Trophoblast cell (in vitro differentiated cells and primary cell): ENCODE measurements around the gene SCEL.

Source experiments
- DNase-seq, 2 donors: peaks; one replicate each; pipeline ENCODE4 v3.0.0-alpha.2; 2016
- H2AFZ ChIP-seq: 2 replicates; pipeline ENCODE4 v1.6.1; 2013; ENCODE audit warnings: low read length, moderate library complexity, mild to moderate bottlenecking; ENCODE audit not compliant: insufficient read depth, poor library complexity
- H2AK5ac ChIP-seq: 2 replicates; pipeline ENCODE4 v1.6.1; 2013; ENCODE audit warnings: mild to moderate bottlenecking, low read length
- H2BK120ac ChIP-seq: 2 replicates; pipeline ENCODE4 v1.6.1; 2013; ENCODE audit warnings: low read length, mild to moderate bottlenecking, moderate library complexity; ENCODE audit not compliant: insufficient read depth, poor library complexity
- H2BK12ac ChIP-seq: 2 replicates; pipeline ENCODE4 v1.6.1; 2013; ENCODE audit warnings: mild to moderate bottlenecking, low read length, moderate library complexity
- H2BK5ac ChIP-seq: 2 replicates; pipeline ENCODE4 v1.6.1; 2013; ENCODE audit warnings: low read length, low read depth, moderate library complexity, mild to moderate bottlenecking; ENCODE audit not compliant: poor library complexity
- H3K14ac ChIP-seq: 2 replicates; pipeline ENCODE4 v1.6.1; 2013; ENCODE audit warnings: mild to moderate bottlenecking, low read length
- H3K18ac ChIP-seq: 2 replicates; pipeline ENCODE4 v1.6.1; 2013; ENCODE audit warnings: mild to moderate bottlenecking, low read length
- H3K23ac ChIP-seq: 2 replicates; pipeline ENCODE4 v1.6.1; 2013; ENCODE audit warnings: low read length
- H3K27ac ChIP-seq: 2 replicates; pipeline ENCODE4 v1.5.1; 2013; ENCODE audit warnings: low read depth, mild to moderate bottlenecking, inconsistent platforms, low read length, moderate library complexity
- H3K27me3 ChIP-seq: 2 replicates; pipeline ENCODE4 v1.6.1; 2013; ENCODE audit warnings: inconsistent platforms, mild to moderate bottlenecking, low read length, moderate library complexity; ENCODE audit not compliant: insufficient read depth
- H3K36me3 ChIP-seq, 2 experiments: 1 replicate in 1 of 2; 2 replicates in 1 of 2; pipeline ENCODE4 v1.6.1; 2013; ENCODE audit warnings: low read length in 2 of 2, mild to moderate bottlenecking in 2 of 2, moderate library complexity in 1 of 2; ENCODE audit not compliant: insufficient read depth in 2 of 2, control insufficient read depth in 1 of 2
- H3K4ac ChIP-seq: 2 replicates; pipeline ENCODE4 v1.6.1; 2013; ENCODE audit warnings: low read depth, mild to moderate bottlenecking, low read length, moderate library complexity
- H3K4me1 ChIP-seq, 2 experiments: 1 replicate in 1 of 2; 2 replicates in 1 of 2; pipeline ENCODE4 v1.6.1; 2013; ENCODE audit warnings: low read length in 2 of 2, mild to moderate bottlenecking in 2 of 2, moderate library complexity in 1 of 2; ENCODE audit not compliant: insufficient read depth in 2 of 2, control insufficient read depth in 1 of 2
- H3K4me2 ChIP-seq: 2 replicates; pipeline ENCODE4 v1.6.1; 2013; ENCODE audit warnings: inconsistent platforms, mild to moderate bottlenecking, low read length, moderate library complexity
- H3K4me3 ChIP-seq: 2 replicates; pipeline ENCODE4 v1.5.1; 2013; ENCODE audit warnings: mild to moderate bottlenecking, low read depth, low read length, inconsistent platforms
- H3K79me1 ChIP-seq: one replicate; pipeline ENCODE4 v1.6.1; 2013; ENCODE audit warnings: low read length
- H3K79me2 ChIP-seq: 2 replicates; pipeline ENCODE4 v1.6.1; 2013; ENCODE audit warnings: low read length, mild to moderate bottlenecking; ENCODE audit not compliant: control insufficient read depth, insufficient read depth, poor library complexity
- H3K9ac ChIP-seq: 2 replicates; pipeline ENCODE4 v1.6.1; 2013; ENCODE audit warnings: mild to moderate bottlenecking, low read length
- H3K9me3 ChIP-seq: 2 replicates; pipeline ENCODE4 v1.6.1; 2013; ENCODE audit warnings: low read depth, mild to moderate bottlenecking, control low read depth, inconsistent platforms, low read length; ENCODE audit not compliant: insufficient read depth
- H4K12ac ChIP-seq: 2 replicates; pipeline ENCODE4 v1.6.1; 2013; ENCODE audit warnings: low read depth, mild to moderate bottlenecking, low read length, moderate library complexity
- H4K8ac ChIP-seq: 2 replicates; pipeline ENCODE4 v1.6.1; 2013; ENCODE audit warnings: low read depth, mild to moderate bottlenecking, low read length, moderate library complexity
- H4K91ac ChIP-seq: one replicate; pipeline ENCODE4 v1.6.1; 2013; ENCODE audit warnings: low read depth, mild to moderate bottlenecking, low read length, moderate library complexity
- WGBS: extraction: QIAGEN DNeasy Blood & Tissue Kit; methylation state at CpG from one replicate; pipeline ENCODE4 v1.1.7; 2013; ENCODE audit warnings: missing lambda C conversion rate; ENCODE audit not compliant: insufficient read length, insufficient coverage; ENCODE audit errors: extremely low coverage; 5-methylcytosine and 5-hydroxymethylcytosine counted together

SCEL gene

GRCh38 chr13:77599351-77599750 is 63.8 kb downstream of the SCEL start:
- no peak overlapping the region for H2AFZ ChIP-seq
- no peak overlapping the region for H2BK12ac ChIP-seq
- H3K4me2 ChIP-seq, result no peak overlapping the region
- DNase-seq, result no peak
- no peak overlapping the region for H4K12ac ChIP-seq
- no peak overlapping the region for H2BK120ac ChIP-seq
- no peak overlapping the region for H2BK5ac ChIP-seq
- H3K79me2 ChIP-seq, result no peaks in the 10 kb centered on the region
- no peak overlapping the region for H3K14ac ChIP-seq
- peaks cover 0 to 4% of the 10 kb centered on the region in 2 experiments for H3K4me1 ChIP-seq
- no peak overlapping the region for H2AK5ac ChIP-seq
- no peaks in the 10 kb centered on the region for H3K27me3 ChIP-seq
- no peak overlapping the region for H4K8ac ChIP-seq
- H3K27ac ChIP-seq, result no peak overlapping the region
- no peak overlapping the region for H3K4me3 ChIP-seq
- H3K4ac ChIP-seq, result no peak overlapping the region
- no peak overlapping the region for H3K9ac ChIP-seq
- no CpG with 5 or more reads among the region's 2 CpGs for whole genome bisulfite sequencing
- H3K18ac ChIP-seq, result no peak overlapping the region
- H4K91ac ChIP-seq, result no peak overlapping the region
- H3K36me3 ChIP-seq, result no peaks in the 10 kb centered on the region
- H3K9me3 ChIP-seq, result no peaks in the 10 kb centered on the region
- no peak overlapping the region for H3K23ac ChIP-seq
- H3K79me1 ChIP-seq, result no peaks in the 10 kb centered on the region

- Histone ChIP-seq H2BK5ac (no peak overlapping the region), H3K27me3 (no peaks in the 10 kb centered on the region), H3K9me3 (no peaks in the 10 kb centered on the region), H3K4ac (no peak overlapping the region), H4K91ac (no peak overlapping the region), H3K18ac (no peak overlapping the region), H3K27ac (no peak overlapping the region), H3K9ac (no peak overlapping the region), H4K8ac (no peak overlapping the region), H3K4me1 (peaks cover 0 to 4% of the 10 kb centered on the region in 2 experiments), H3K79me2 (no peaks in the 10 kb centered on the region), H3K36me3 (no peaks in the 10 kb centered on the region), H3K79me1 (no peaks in the 10 kb centered on the region), H2BK12ac (no peak overlapping the region), H3K23ac (no peak overlapping the region), H2BK120ac (no peak overlapping the region), H4K12ac (no peak overlapping the region), H3K4me3 (no peak overlapping the region), H3K14ac (no peak overlapping the region), H2AFZ (no peak overlapping the region), H2AK5ac (no peak overlapping the region), H3K4me2 (no peak overlapping the region)
- DNase-seq, result no peak
- WGBS, result no CpG with 5 or more reads among the region's 2 CpGs
These were observed 65.2 kb downstream of the SCEL start for GRCh38 chr13:77600701-77601100.

- no peak overlapping the region for H3K18ac ChIP-seq
- no peaks in the 10 kb centered on the region for H3K79me1 ChIP-seq
- no peak overlapping the region for H4K91ac ChIP-seq
- H2BK12ac ChIP-seq, result no peak overlapping the region
- no peaks in the 10 kb centered on the region for H3K4me1 ChIP-seq
- H3K27ac ChIP-seq, result no peak overlapping the region
- no peak overlapping the region for H2BK5ac ChIP-seq
- DNase-seq, result no peak
- H3K4me3 ChIP-seq, result no peak overlapping the region
- H4K12ac ChIP-seq, result no peak overlapping the region
- no peak overlapping the region for H3K9ac ChIP-seq
- H2BK120ac ChIP-seq, result no peak overlapping the region
- WGBS, result no CpG with 5 or more reads among the region's 1 CpG
- H3K4ac ChIP-seq, result no peak overlapping the region
- H3K9me3 ChIP-seq, result no peaks in the 10 kb centered on the region
- no peak overlapping the region for H2AK5ac ChIP-seq
- H2AFZ ChIP-seq, result no peak overlapping the region
- no peaks in the 10 kb centered on the region for H3K36me3 ChIP-seq
- no peak overlapping the region for H4K8ac ChIP-seq
- H3K79me2 ChIP-seq, result no peaks in the 10 kb centered on the region
- no peak overlapping the region for H3K14ac ChIP-seq
- no peaks in the 10 kb centered on the region for H3K27me3 ChIP-seq
- no peak overlapping the region for H3K23ac ChIP-seq
- no peak overlapping the region for H3K4me2 ChIP-seq
These were observed 75.6 kb downstream of the SCEL start for GRCh38 chr13:77611068-77611467.

GRCh38 chr13:77616027-77616426 is 80.5 kb downstream of the SCEL start:
- H3K36me3 ChIP-seq, result no peaks in the 10 kb centered on the region
- no peak overlapping the region for H2BK5ac ChIP-seq
- H2BK120ac ChIP-seq, result no peak overlapping the region
- H2AFZ ChIP-seq, result no peak overlapping the region
- H3K4ac ChIP-seq, result no peak overlapping the region
- H3K27me3 ChIP-seq, result no peaks in the 10 kb centered on the region
- no peak overlapping the region for H3K4me3 ChIP-seq
- no peak overlapping the region for H3K27ac ChIP-seq
- no peak overlapping the region for H3K4me2 ChIP-seq
- no peak overlapping the region for H3K14ac ChIP-seq
- no peaks in the 10 kb centered on the region for H3K9me3 ChIP-seq
- H3K23ac ChIP-seq, result no peak overlapping the region
- no peaks in the 10 kb centered on the region for H3K4me1 ChIP-seq
- no peak overlapping the region for H2AK5ac ChIP-seq
- H3K9ac ChIP-seq, result no peak overlapping the region
- H4K12ac ChIP-seq, result no peak overlapping the region
- H4K8ac ChIP-seq, result no peak overlapping the region
- H3K18ac ChIP-seq, result no peak overlapping the region
- H3K79me2 ChIP-seq, result no peaks in the 10 kb centered on the region
- H2BK12ac ChIP-seq, result no peak overlapping the region
- no peak overlapping the region for H4K91ac ChIP-seq
- DNase-seq, result no peak
- no peaks in the 10 kb centered on the region for H3K79me1 ChIP-seq
